A172 (cell line): ENCODE data around the gene FYB1. TPM values are rescaled to one million over a fixed set of nuclear protein-coding genes. Genes with fewer than 3 reads are reported as not detected.

Experiments
- DNase-seq: peaks from one replicate; pipeline ENCODE4 v3.0.0-alpha.2; 2015; ENCODE audit warnings: low spot score
- total RNA-seq: library from RNA; depleted of rRNA; stranded (reverse); fragments of >200 nt; shearing (Covaris generic); gene quantifications from 2 replicates; pipeline ENCODE4 v1.2.3, GENCODE V29; 2014

Gene FYB1
- total RNA-seq, 1 experiment from 2014 or later, result 0.12 TPM

DNA sequence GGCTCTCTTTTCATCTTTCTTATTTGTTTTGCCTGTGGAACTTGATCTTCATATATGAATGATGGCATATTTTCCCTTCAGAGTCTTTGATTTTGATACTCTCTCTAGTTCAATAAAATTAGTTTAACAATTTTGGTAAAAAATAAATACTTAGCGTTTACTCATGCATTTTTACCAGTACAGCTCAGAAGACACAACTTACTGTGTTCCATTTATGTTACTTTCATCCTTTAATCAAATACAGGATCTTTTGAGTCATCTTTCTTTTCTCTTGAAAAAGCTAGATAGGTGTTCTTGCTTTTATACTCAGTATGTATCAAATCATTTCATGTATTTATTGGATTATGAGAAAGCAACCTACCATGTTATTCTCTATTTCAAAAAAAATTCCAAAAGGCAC, 98.0 kb downstream of the FYB1 start:
- DNase-seq, result no peak

DNA sequence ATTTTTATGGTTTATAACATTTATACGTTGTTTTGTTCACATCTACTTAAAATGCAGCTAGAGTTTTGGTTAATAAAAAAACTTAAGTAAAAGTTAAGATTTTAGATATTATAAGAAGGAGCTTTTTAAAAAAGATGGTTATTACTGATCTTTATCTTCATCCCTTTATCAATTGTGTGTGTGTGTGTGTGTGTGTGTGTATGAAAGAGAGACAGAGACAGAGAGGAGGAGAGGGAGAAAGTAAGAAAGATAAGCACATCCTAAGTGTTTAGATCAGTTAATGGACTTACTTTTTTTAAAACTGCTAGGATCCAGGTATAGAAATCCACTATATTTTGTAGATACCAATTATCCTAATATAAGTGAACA, 99.3 kb downstream of the FYB1 start:
- DNase-seq, result no peak

DNA sequence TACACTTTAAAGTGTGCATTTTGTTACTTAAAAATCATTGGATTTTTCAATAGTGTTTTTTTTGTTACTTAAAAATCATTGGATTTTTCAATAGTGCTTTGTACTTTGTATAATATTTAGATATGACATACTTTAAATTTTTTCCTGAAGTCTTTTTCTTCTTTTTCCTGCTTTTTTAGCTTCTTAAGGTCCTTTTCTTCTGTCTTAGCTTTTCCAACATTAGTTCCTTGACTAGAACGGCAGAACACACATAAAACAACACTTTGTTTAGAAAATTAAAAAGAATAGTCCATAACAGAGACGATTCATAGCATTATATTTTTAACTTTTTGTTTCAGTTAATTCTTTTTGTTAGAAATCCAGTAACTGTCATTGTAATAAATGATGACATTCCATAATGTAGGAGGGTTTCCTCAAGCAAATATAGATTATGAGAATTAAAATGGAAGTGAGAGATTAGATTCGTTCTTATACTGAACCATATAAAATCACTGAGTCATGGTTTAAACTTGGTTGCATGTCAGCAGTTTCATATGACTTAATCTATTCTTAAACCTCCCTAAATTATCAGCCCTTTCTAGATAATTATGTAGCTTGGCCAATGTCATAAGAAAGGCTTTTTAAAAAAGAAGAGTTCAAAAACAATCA, 99.8 kb downstream of the FYB1 start:
- DNase-seq, result no peak

DNA sequence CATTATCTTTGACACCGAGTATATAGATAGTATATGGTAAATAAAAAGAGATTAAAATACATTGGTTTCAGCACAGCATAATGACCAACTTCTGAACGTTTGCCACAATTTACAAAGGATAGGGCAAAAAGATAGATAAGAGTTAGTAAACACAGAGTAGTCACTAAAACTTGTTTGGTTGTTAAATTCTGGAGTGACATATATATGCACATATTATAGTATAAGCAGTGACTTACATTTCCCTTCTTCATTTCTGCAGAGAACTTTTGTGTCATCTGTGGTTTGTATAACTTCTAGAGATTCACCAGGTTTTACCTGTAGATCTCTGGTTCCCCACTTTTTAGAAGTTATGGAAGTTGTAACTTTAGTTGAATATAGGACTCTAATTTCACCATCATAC, 100.7 kb downstream of the FYB1 start:
- no peak for DNase-seq

DNA sequence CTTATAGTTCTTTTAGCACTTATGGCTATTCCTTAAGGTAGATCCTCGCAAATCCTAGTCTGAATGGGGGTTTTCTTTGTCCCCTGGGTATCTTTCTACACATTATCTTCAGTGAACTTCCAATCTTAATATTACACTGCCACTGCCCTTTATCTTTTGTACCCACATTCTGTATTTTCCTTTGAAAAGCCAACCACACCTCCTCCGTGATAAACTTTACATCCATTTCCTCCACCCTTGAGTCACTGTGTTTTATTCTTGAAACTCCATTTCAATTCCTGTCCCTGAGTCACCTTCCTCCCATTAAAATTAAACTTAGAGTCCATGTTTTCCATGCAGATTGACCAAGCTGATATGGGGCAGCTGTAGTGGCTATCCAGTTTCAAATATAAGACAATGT, 102.0 kb downstream of the FYB1 start:
- DNase-seq, result peak; percentile 48

DNA sequence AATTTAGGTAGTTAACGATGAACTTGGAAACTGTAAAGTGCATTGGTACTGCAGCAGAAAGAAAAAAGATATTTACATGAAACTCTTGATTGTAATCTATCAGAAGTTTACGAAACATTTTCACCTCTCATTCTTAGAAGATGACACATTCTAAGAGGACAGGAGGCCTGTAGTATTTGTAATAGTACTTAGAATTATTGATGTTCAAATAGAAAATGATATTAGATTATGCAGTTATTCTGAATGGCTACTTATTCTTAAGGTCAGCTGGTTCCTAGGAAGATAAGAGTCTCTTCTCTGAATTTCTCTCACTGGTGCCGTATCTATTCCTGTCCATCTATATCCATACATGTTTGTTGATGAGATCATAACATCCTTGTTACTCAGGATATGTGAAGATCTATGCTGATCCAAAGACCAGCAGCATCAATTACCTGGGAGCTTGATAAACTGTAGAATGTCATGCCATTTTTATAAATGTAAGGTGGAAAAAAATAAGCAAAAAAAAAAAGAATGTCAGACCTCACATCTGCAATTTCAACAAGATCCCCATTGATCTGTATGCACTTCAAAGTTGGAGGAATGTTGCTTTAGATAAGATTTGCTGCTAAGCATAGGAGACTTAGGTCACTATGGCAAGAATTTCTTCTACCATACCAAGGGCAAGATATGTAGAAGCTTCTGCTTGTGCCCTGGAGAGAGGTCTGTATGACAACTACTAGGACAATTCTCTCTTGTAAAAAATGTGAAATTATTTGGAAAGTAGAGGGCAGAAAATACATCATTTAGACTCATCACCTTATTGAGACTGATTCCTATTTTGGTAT, 102.8 kb downstream of the FYB1 start:
- DNase-seq, result no peak

DNA sequence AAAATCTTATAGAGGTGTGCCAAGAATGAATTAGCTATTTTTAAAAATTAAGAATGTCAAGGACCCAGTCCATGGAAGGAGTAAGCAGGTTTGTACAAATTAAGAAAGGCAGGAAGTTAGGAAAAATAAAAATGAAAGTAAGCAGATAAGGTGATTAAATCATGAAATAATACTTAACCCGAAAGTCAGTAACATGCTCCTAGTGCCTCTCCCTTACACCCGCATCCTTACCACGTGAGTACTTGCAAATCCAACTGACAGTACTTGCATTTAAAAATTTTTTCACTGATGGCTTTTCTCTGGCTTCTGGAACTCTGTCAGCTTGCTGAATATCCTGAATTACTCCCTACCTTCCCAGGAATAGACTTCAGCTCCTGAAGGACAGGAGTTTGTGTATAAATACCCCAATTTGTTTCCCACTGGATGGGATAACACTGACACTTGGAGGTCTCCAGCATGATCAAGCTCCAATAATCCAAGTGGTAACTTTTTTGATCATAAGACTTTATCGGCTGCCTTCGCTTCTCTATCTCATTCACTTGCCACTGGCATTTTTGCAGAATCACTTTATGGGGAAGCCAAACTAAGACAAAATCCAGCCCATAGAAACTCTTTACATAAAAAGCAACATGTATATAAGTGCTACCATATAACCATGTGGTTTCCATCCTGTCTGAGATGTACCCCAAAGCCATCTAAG, 103.6 kb downstream of the FYB1 start:
- no peak for DNase-seq

DNA sequence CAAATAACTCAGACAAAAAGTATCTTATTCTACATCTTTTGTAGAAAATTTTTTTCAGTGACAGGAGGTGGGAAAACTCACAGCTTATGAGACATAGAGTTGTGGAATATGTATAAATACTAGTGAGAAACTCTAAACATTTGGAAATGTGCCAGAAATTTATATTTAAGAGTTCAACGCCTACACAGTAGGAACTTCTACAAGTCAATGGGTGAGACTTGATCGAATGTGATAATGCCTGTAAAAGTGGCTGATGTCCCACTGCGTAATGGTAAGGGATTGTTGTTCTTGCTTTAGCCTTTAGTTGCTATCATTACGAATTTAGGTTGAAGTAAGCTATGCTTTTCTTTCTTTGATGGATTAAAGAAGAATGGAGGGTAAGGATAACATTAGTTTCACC, 105.2 kb downstream of the FYB1 start:
- no peak for DNase-seq

DNA sequence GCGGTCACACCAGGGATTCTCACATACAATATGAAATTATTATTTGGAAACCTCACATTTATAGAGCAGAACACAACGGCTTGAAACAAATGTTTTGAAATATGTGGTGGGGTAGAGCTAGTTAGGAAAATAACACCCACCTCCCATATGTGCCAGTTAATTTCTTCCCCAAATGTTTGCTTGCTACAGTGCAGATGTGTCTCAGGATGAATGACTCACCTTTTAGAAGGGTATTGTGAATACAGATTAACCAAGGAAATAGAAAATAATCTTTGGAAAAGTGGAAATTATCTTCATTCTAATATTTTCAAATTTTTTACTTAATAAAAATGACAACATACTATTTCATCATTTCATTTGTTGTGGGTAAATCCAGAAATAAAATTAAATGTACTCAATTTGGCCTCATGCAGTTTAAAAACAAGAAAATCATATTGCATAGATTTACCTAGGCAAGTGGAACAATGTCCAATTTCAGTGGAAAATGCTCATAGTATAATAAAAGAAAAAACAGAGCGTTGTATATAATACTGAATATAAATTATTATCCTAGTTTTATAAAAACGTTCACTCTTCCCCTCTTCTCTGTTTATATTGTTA, 105.9 kb downstream of the FYB1 start:
- no peak for DNase-seq

DNA sequence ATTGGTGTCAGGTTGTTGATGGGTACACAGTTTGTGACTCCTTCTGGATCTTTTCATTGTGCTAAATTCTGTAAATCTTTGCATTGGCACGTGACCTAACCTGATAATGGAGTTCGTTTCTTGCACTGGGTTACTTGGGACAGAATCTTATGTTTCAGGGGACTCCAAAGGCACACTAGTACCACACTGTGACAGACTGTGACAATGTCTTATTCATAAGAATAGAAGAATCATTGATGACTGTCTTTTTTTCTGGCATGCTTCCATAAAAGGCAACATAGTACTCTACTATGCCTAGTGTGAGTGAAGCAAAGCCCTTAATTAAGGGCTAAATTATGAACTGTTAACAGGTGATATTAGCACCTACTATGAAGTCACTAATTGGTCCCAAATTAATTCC, 109.8 kb downstream of the FYB1 start:
- DNase-seq, result no peak

DNA sequence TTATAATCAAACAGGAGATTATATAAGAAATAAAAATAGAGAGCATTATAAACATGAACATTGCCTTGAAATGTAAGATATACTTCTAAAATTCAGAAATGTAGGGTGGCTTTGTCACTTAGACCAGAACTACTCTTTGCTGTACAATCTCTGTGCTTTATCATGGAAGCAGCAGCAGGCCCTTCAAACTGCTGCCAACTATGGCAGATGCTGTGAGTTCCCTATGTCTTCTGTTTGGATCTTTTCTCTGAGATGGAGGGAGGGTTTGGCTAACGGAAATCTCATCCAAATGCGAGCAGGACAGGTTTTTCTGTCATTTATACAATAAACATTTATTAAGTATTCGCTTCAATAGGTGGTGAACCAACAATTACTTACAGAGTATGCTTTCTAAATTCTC, 110.4 kb downstream of the FYB1 start:
- DNase-seq, result no peak

DNA sequence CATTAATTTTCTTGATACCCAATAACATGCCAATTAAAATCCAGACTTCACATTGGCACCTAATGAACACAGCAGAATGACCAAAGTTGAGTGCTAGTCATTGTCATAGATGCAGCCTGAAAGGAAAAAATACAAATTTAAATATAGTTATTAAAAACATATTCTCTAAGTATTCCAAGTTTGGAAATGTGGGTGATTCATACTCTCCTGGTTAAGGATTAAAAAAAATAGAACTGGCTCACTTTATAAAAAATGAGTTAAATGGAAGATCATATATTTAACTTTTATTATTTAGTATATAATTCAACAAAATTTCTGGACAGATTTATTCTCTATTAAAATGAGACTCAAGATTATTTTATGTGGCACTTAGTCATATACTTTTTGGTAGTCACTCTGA, 112.0 kb downstream of the FYB1 start:
- DNase-seq, result no peak

DNA sequence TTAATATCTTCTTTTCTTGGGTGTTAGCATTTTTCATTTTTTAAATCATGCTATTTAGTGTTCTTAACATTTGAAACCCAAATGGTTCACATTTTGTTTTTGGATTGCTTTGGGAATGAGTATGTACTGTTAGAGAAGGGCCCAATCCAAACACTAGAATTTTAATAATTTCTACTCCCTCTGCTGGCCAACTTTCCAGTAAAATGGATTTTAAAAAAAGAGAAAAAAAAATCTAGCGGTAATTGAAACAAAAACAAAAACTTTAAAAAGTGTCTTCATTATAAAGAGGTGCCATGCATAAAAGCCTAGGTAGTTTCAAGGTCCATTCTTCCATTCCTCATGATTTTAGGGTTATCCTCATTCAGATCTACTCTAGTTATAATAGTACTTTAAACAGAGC, 113.0 kb downstream of the FYB1 start:
- DNase-seq, result no peak

DNA sequence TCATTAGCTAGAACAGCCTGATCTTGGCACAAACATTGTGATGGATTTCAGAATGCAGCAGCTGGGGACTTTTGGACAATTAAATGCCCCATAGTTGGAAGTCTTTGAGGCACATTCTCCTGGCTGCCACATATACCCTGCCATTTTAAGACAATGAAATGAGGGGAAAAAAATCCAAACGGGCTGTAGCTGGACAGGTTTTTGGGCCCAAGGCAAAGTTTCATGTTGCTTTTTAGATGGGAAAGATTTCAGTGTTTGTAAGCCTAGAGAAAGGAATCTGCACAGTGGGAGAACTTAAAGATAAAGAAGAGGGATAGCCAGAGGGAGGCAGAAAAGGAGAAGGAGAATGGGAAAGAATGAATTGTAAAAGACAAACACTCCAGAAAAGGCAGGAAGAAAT, 115.1 kb downstream of the FYB1 start:
- DNase-seq, result no peak

DNA sequence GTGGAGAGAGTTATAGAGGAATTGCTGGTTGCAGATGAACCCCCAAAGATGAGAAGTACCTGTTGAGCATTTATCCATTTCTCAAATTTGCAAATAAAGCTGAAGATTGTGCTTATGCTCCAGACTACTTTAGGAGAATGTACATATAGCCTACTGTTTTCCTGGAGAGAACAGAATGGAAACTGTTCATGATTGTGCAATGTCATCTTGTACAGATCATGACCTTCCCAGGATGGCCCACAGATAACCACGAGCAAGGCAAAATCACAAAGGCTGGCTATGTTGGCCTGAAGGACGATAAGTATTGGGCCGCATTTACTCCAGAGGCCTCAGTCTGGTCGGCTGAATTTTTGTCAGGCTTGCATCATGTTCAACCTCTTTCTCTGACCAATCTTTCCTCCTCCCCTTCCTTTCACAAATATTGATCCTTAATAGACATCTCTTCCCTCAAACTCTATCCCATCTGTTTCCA, 116.6 kb downstream of the FYB1 start:
- no peak for DNase-seq

DNA sequence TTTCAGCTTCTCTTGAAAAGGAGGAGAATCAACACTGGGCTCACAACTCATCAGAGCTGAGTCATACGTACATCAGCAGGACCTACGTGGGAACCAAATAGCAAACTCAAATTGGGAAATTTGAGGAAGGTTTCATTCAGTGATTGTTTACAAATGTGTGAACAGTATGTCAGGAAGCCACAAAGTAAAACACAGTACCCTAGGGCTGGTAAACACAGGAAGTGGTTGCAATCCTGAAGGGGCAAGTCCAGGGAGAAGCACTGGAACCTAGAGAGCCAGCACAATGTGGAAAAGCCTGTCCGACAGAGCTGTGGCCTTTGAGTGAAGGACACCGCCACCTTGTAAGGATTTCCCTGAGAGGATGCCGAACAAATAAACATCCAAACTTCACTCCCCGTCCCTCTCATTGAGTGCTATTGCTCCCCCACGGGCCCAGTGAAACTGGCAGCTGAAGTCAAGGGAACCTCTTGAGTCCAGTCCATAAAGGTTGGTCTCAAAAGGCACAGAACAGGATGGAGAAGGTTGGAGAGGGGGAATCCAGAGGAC, 118.4 kb downstream of the FYB1 start:
- peak; percentile 91 for DNase-seq

DNA sequence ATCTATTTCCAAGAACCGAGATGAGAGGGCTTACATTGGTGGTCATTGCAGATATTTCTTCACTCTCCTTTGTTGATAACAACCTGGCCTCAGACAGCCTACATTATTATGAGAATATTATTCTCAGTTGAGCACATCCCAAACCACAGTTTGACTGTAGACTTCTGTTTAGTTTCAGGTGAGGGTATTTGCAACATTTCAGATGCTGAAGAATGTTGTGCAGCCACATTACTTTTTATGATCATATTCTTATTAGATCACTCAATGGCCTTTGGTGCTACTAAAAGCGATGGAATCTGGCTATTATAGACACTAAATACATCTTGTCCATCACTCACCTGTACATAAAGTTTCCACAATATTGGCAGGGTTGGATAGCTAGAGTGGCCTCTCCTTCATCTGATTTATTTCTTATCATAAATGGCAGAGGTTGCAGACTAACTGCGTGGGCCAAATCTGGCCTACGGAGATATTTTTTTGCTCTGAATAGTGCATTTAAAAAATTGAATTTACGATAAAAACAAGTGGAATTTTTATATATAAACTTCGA, 119.0 kb downstream of the FYB1 start:
- DNase-seq, result no peak

DNA sequence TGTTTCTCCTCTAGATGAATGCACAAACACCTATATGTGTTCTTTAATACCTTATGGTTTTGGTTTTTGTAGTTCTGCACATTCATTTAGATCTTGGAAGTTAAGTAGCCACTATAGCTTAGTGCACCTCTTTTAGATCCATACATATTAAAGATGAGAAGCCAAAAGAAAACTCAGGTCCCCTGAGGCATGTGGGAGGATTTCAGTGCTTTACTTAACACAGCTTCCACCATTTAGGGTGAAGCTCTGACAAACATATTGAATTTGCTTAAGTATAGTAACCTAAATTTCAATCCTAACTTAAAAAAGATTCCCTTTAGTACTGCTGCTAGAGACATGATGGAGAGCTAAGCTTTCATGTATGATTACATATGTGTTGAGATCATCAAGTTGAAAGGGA, 119.5 kb downstream of the FYB1 start:
- DNase-seq, result no peak

DNA sequence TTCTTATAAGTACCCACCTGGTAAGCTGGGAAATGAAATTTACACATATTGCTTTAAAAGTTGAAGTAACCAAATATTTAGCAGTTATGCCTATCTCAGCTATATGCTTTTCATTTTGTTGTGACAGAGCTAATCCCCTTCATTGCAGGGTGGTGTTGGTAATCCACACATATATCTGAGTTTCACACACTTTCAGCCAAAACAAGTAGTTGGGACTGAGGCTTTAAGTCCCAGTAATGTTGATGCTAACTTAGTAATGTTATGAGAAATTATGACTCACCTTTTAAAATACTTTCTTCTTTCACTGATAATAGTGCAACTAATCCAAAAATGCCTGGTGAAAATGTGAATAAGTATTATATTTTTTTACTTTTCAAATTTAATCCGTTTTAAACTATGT, 126.0 kb downstream of the FYB1 start:
- peak; percentile 25 for DNase-seq

DNA sequence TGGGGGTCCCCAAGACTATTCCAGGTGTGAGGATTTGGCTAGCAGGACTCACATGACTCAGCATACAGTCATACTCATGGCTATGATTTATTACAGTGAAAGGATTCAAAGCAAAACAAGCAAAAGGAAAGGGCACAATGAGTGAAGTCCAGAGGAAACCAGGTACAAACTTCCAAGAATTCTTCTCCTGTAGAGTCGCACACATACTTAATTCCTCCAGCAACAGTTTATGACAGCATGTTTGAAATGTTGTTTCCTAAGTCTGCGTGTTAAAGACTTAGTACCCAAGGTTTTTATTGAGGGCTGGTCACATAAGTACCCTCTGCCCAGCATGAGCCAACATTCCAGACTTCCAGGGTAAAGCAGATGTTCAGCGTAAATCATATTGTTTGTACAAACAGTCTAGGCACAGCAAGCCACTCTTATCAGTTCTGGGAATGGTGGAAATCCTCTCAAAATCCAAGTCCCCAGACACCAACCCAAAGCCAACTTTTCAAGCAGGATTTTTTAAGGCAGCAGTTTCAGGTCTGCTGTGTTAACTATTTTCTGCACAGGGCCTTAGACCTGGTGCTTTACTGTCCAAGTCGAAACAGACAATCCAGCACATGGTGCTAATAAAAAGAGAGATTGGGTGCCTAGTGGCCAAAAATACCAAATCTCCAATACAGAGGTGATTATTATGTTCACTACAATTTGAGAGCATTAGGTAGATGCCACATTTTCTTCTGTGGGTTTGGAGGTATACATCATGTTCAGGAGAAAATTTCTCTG, 126.6 kb downstream of the FYB1 start:
- DNase-seq, result peak; percentile 71

DNA sequence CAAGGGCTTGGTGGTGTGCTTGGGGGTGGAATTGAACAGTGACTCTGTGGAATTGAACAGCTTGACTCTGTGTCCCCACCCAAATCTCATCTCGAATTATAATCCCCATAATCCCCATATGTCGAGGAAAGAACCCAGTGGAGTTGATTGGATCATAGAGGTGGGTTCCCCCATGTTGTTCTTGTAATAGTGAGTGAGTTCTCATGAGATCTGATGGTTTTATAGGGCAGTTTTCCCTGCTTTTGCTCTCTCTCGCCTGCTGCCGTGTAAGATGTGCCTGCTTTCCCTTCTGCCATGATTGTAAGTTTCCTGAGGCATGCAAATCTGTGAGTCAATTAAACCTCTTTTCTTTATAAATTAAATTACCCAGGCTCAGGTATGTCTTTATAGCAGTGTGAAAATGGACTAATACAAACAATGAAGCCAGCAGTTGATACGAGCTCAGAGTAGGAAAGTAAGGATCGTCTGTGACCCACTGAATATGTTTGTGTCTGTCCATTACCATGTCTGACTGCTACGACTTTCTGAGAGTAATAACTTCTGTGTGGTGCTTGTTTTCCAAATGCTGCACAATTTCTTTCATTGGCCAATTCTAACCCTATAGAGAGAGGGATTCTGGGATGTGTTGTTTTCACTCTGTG, 127.3 kb downstream of the FYB1 start:
- DNase-seq, result no peak
